RWPE1 (cell line): ENCODE measurements around the gene CLDN6.

Experiments
- CTCF ChIA-PET: fragments of 350-600 bp; sonication (Branson Sonifier 250); formaldehyde crosslinking; extraction: SDS; loops from one replicate; lab custom pipeline; 2021; lab: Yijun Ruan, JAX
- POLR2A ChIA-PET: fragments of 400-600 bp; formaldehyde crosslinking; extraction: SDS; loops from one replicate; lab custom pipeline; 2020; ENCODE audit warnings: antibody characterized with exemption; ENCODE audit not compliant: low non-redundant PET; lab: Yijun Ruan, JAX
- DNase-seq: peaks from one replicate; pipeline ENCODE4 v3.0.0; 2012; ENCODE audit warnings: low spot score
- H3K27ac ChIP-seq: fragments of 450-650 bp; 2 replicates; pipeline ENCODE4 v1.5.1; 2017
- CTCF ChIP-seq: fragments of 450-650 bp; conservative IDR thresholded peaks from 2 replicates; pipeline ENCODE4 v1.5.1; 2017; ENCODE audit warnings: low read depth, mild to moderate bottlenecking

Gene CLDN6

GRCh38 chr16:2987286-2987685, 30.7 kb downstream of the CLDN6 start:
- CTCF ChIA-PET: no interaction called here
- TF ChIP-seq CTCF: no peak
- POLR2A ChIA-PET: no interaction called here
- no peak overlapping the region for H3K27ac ChIP-seq
- DNase-seq: no peak

GRCh38 chr16:2986623-2987188, 31.3 kb downstream of the CLDN6 start:
- no peak for TF ChIP-seq CTCF

GRCh38 chr16:2985893-2986355, 32.1 kb downstream of the CLDN6 start:
- CTCF ChIA-PET: interaction anchor here (0.6 kb wide), 1 partner anchor 23 kb away, joined by 6 read pairs; no protein-coding TSS in a partner anchor
- TF ChIP-seq CTCF: no peak
- H3K27ac ChIP-seq: peak overlapping the region; percentile 21; the same call in 1 of the 2 replicates
- POLR2A ChIA-PET: no interaction called here
- DNase-seq: no peak

More at GRCh38 chr16:2986623-2987188, 31.3 kb downstream of the CLDN6 start:
- H3K27ac ChIP-seq: no peak overlapping the region
- no peak for DNase-seq
- ChIA-PET CTCF (no interaction called here), POLR2A (no interaction called here)

GRCh38 chr16:2985462-2985861, 32.5 kb downstream of the CLDN6 start:
- H3K27ac ChIP-seq: peak overlapping the region; percentile 21; the same call in 1 of the 2 replicates
- no peak for TF ChIP-seq CTCF
- ChIA-PET POLR2A (no interaction called here), CTCF (interaction anchor here (0.6 kb wide), 1 partner anchor 22 kb away, joined by 6 read pairs; no protein-coding TSS in a partner anchor)
- no peak for DNase-seq

GRCh38 chr16:2983706-2984136, 34.3 kb downstream of the CLDN6 start:
- H3K27ac ChIP-seq: peak overlapping the region; percentile 66
- POLR2A ChIA-PET: no interaction called here
- DNase-seq: peak; percentile 89
- CTCF ChIA-PET: interaction anchor here (1.1 to 1.8 kb wide), 2 partner anchors 11 to 35 kb away, joined by 3 to 8 read pairs; no protein-coding TSS in a partner anchor
- TF ChIP-seq CTCF: peak; percentile 96

GRCh38 chr16:2982402-2982801, 35.6 kb downstream of the CLDN6 start:
- peak overlapping the region; percentile 66 for H3K27ac ChIP-seq
- TF ChIP-seq CTCF: no peak
- ChIA-PET CTCF (interaction anchor here (0.6 to 1.8 kb wide), 3 partner anchors 10 to 1184 kb away, joined by 3 to 8 read pairs (median 4); no protein-coding TSS in a partner anchor), POLR2A (interaction anchor here (0.7 kb wide), 2 partner anchors 40 to 714 kb away, joined by 5 to 6 read pairs; no protein-coding TSS in a partner anchor)
- no peak for DNase-seq
